ENCODE results near the gene KBTBD13.
"Not testable (repeated sequence)": the region's sequence is repeated elsewhere in the genome, so short reads cannot be mapped to it uniquely, and the experiment has no call there.

Gene KBTBD13

DNA sequence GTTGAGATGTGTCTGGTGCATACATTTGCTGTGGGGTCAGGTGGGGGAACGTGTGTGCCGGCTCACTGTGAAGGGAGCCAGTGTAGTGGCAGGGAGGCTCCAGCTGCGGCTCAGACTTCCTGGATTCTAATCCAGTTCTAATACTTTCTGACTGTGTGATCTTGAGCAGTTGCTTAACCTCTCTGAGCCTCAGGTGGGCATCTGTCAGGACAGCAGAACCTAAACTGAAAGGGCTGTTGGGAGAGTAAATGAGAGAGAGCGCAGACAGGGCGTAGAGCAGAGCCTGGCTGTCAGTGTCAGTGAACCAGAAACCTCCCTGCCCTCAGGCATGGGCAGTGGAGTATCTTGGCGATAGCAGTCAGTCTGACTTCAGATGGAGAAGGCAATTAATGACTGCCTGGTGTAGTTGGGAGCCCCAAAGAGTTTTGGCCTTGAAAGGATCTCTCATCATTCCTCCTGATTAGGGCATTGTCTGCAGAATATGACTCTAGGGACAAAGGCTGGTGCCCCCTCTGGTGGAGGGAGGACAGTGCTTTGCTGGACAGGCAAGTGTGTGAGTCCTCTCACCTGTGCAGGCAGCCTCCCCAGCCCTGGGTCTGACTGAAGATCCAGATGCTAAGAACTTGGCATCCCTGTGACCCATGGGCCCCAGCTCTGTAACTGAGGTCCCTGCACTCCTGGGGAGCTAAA lies 9.6 kb downstream of the KBTBD13 start:
- peaks cover 20% of the 10 kb centered on the region for H3K4me1 ChIP-seq (ENCODE audit: control insufficient read depth, insufficient read depth, low read length)

DNA sequence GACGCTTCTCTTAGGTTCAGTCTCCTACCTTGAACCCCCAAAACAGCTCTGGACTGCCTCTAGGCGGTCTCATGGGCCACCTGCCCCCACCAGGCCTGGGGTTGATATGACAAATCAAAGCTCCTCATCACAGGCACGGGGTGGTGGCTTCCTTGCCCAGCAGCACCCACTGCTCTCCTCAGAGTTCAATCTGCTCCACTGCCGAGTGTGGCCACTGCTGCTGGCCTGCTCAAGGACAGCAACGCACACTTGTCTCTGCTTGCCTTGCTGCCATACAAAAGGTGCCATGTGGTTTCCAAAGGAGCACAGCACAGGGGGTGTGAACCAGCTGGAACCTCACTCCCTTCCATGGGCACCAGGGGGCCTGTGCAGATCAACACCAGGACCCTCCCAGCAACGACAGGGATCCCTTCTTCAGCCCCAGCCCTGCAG lies 10.2 kb downstream of the KBTBD13 start:
- H3K4me3 ChIP-seq (ENCODE audit: low read depth, low read length): no peak overlapping the region
- no peaks in the 10 kb centered on the region for H3K27me3 ChIP-seq (ENCODE audit: control insufficient read depth, insufficient read depth, low read length)
- H3K36me3 ChIP-seq (ENCODE audit: control insufficient read depth, insufficient read depth, low read length): no peaks in the 10 kb centered on the region
- H3K9me3 ChIP-seq (ENCODE audit: control insufficient read depth, insufficient read depth, low read length): no peaks in the 10 kb centered on the region
- H3K4me1 ChIP-seq (ENCODE audit: control insufficient read depth, insufficient read depth, low read length): peaks cover 20% of the 10 kb centered on the region
- no peak overlapping the region for H3K9ac ChIP-seq (ENCODE audit: low read depth, low read length)

More for the DNA sequence above, 9.6 kb downstream of the KBTBD13 start:
- no peaks in the 10 kb centered on the region for H3K9me3 ChIP-seq (ENCODE audit: control insufficient read depth, insufficient read depth, low read length)
- no peak overlapping the region for H3K9ac ChIP-seq (ENCODE audit: low read depth, low read length)
- no peaks in the 10 kb centered on the region for H3K36me3 ChIP-seq (ENCODE audit: control insufficient read depth, insufficient read depth, low read length)
- no peaks in the 10 kb centered on the region for H3K27me3 ChIP-seq (ENCODE audit: control insufficient read depth, insufficient read depth, low read length)
- H3K4me3 ChIP-seq (ENCODE audit: low read depth, low read length): no peak overlapping the region

DNA sequence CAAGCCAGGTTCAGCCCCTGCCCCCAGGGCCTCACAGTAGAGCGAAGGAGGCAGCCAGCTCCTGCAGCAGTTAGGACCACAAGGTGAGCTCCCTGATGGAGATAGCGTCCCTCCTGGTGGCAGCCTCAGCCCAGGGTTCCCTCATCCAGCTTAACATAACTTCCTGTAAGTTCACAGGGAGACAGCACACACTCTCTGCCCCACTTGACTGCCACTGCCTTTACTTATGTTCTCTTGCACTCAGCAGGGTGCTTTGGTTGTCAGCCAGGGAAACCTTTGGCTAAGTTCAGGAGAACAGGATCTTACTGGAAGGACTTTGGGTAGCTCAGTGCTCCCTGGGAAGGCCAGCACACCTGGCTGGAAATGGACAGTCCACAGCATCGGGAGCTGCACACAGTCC lies 10.9 kb downstream of the KBTBD13 start:
- Histone ChIP-seq H3K9me3 (ENCODE audit: control insufficient read depth, insufficient read depth, low read length) (no peaks in the 10 kb centered on the region), H3K9ac (ENCODE audit: low read depth, low read length) (no peak overlapping the region), H3K4me3 (ENCODE audit: low read depth, low read length) (no peak overlapping the region), H3K27me3 (ENCODE audit: control insufficient read depth, insufficient read depth, low read length) (no peaks in the 10 kb centered on the region), H3K36me3 (ENCODE audit: control insufficient read depth, insufficient read depth, low read length) (no peaks in the 10 kb centered on the region), H3K4me1 (ENCODE audit: control insufficient read depth, insufficient read depth, low read length) (peaks cover 16% of the 10 kb centered on the region)

- H3K9me3 ChIP-seq (ENCODE audit: control insufficient read depth, insufficient read depth, low read length): no peaks in the 10 kb centered on the region
- no peak overlapping the region for H3K9ac ChIP-seq (ENCODE audit: low read depth, low read length)
- H3K4me3 ChIP-seq (ENCODE audit: low read depth, low read length): no peak overlapping the region
- H3K4me1 ChIP-seq (ENCODE audit: control insufficient read depth, insufficient read depth, low read length): peaks cover 10% of the 10 kb centered on the region
- no peaks in the 10 kb centered on the region for H3K36me3 ChIP-seq (ENCODE audit: control insufficient read depth, insufficient read depth, low read length)
- H3K27me3 ChIP-seq (ENCODE audit: control insufficient read depth, insufficient read depth, low read length): no peaks in the 10 kb centered on the region
Observed at GRCh38 chr15:65087873-65088642, 11.5 kb downstream of the KBTBD13 start.

- peaks cover 7% of the 10 kb centered on the region for H3K4me1 ChIP-seq (ENCODE audit: control insufficient read depth, insufficient read depth, low read length)
- H3K9me3 ChIP-seq (ENCODE audit: control insufficient read depth, insufficient read depth, low read length): no peaks in the 10 kb centered on the region
- H3K27me3 ChIP-seq (ENCODE audit: control insufficient read depth, insufficient read depth, low read length): no peaks in the 10 kb centered on the region
- H3K9ac ChIP-seq (ENCODE audit: low read depth, low read length): no peak overlapping the region
- H3K4me3 ChIP-seq (ENCODE audit: low read depth, low read length): no peak overlapping the region
- H3K36me3 ChIP-seq (ENCODE audit: control insufficient read depth, insufficient read depth, low read length): no peaks in the 10 kb centered on the region
Observed at GRCh38 chr15:65088643-65089021, 12.1 kb downstream of the KBTBD13 start.

- no peaks in the 10 kb centered on the region for H3K27me3 ChIP-seq (ENCODE audit: control insufficient read depth, insufficient read depth, low read length)
- H3K36me3 ChIP-seq (ENCODE audit: control insufficient read depth, insufficient read depth, low read length): no peaks in the 10 kb centered on the region
- no peaks in the 10 kb centered on the region for H3K9me3 ChIP-seq (ENCODE audit: control insufficient read depth, insufficient read depth, low read length)
- H3K4me3 ChIP-seq (ENCODE audit: low read depth, low read length): no peak overlapping the region
- H3K9ac ChIP-seq (ENCODE audit: low read depth, low read length): no peak overlapping the region
- peaks cover 2% of the 10 kb centered on the region for H3K4me1 ChIP-seq (ENCODE audit: control insufficient read depth, insufficient read depth, low read length)
Observed at GRCh38 chr15:65089206-65089824, 12.8 kb downstream of the KBTBD13 start.

DNA sequence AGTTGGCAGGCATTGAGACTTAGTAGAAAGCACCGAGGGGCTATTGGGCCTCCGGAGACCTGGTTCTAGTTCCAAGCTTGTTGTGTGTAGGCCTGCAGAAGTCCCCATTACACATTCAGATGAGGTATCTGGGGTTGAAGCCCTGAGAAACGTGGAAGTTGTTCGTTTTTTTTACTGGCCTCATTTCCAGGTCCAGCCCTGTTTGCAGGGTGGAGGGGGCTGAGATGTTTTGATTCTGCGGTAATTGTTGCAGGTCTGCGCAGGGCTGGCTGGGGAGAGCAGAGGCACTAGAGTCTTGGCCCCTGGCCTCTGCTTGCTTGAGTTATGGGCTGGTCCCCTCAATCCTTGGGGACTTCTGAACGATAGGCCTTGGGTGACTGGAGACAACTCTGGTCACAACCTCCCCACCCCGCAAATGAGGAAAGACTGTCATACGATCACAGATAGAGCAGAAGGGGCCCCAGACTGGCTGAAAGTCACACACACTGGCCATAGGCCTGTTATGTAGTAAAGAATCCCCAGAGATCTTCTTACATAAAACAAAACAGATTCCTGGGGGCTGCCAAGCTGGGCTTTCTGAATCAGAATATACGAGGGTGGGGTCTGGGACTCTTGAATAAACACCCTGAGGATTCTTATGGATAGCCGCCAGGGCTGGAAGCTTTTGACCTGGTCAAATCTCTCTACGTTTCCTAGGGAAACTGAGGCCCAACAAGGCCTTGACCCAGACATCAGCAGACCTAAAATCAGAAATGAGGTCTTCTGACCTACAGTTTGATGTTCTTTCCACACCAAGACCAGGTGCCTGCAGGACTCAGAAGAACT lies 15.6 kb downstream of the KBTBD13 start:
- no peak overlapping the region for H3K9ac ChIP-seq (ENCODE audit: low read depth, low read length)
- no peaks in the 10 kb centered on the region for H3K27me3 ChIP-seq (ENCODE audit: control insufficient read depth, insufficient read depth, low read length)
- H3K4me1 ChIP-seq (ENCODE audit: control insufficient read depth, insufficient read depth, low read length): no peaks in the 10 kb centered on the region
- H3K9me3 ChIP-seq (ENCODE audit: control insufficient read depth, insufficient read depth, low read length): no peaks in the 10 kb centered on the region
- no peaks in the 10 kb centered on the region for H3K36me3 ChIP-seq (ENCODE audit: control insufficient read depth, insufficient read depth, low read length)
- H3K4me3 ChIP-seq (ENCODE audit: low read depth, low read length): no peak overlapping the region

DNA sequence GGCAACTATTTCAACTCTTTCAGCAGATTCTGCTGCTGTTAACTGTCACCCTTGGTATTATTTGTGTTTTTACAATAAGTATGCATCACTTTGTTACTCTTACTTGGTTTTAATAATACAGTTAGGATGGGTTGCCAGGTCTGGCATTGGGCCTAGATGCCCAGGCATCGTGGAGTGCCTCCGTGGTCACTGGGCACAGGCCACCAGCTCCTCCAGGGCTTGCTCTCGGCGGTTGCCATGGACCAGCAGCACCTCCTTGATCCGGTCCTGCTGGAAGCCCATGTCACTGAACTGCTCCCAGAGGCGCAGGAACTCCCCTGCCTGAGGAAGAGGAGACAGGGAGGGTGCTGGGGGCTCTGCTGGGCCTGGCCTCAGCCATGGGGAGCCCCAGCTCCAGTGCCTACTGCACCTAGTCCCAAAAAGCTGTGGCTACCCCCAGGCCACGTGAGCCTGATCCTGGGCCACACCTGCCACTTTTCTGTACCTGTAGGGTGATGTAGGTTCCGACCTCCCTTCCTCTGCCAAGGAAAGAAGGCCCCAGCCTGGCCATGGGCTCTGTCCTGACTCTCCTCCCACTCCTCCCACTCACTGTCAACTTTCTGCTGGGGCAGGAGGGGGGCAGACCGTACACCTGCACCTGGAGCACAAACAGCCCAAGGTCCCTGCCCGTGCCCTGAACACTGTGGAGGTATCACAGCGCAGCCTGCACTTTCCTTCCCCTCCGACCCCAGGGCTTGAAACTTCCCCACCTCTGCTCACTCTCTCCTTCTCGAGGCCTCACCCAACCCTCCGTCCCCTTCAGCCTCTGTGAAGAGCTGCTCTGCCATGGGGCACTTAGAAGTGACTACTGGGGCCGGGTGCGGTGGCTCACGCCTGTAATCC lies 16.6 kb downstream of the KBTBD13 start:
- Histone ChIP-seq H3K27me3 (ENCODE audit: control insufficient read depth, insufficient read depth, low read length) (no peaks in the 10 kb centered on the region), H3K36me3 (ENCODE audit: control insufficient read depth, insufficient read depth, low read length) (no peaks in the 10 kb centered on the region), H3K4me3 (ENCODE audit: low read depth, low read length) (no peak overlapping the region)

GRCh38 chr15:65093793-65094170 lies 17.2 kb downstream of the KBTBD13 start:
- not testable (repeated sequence) for H3K9me3 ChIP-seq (ENCODE audit: control insufficient read depth, insufficient read depth, low read length); H3K4me3 ChIP-seq (ENCODE audit: low read depth, low read length); H3K9ac ChIP-seq (ENCODE audit: low read depth, low read length); H3K4me1 ChIP-seq (ENCODE audit: control insufficient read depth, insufficient read depth, low read length); H3K27me3 ChIP-seq (ENCODE audit: control insufficient read depth, insufficient read depth, low read length); H3K36me3 ChIP-seq (ENCODE audit: control insufficient read depth, insufficient read depth, low read length)

More for the DNA sequence above, 16.6 kb downstream of the KBTBD13 start:
- H3K4me1 ChIP-seq (ENCODE audit: control insufficient read depth, insufficient read depth, low read length): no peaks in the 10 kb centered on the region
- H3K9ac ChIP-seq (ENCODE audit: low read depth, low read length): no peak overlapping the region
- no peaks in the 10 kb centered on the region for H3K9me3 ChIP-seq (ENCODE audit: control insufficient read depth, insufficient read depth, low read length)

- no peaks in the 10 kb centered on the region for H3K4me1 ChIP-seq (ENCODE audit: control insufficient read depth, insufficient read depth, low read length)
- no peak overlapping the region for H3K4me3 ChIP-seq (ENCODE audit: low read depth, low read length)
- H3K9ac ChIP-seq (ENCODE audit: low read depth, low read length): no peak overlapping the region
- H3K9me3 ChIP-seq (ENCODE audit: control insufficient read depth, insufficient read depth, low read length): no peaks in the 10 kb centered on the region
- no peaks in the 10 kb centered on the region for H3K27me3 ChIP-seq (ENCODE audit: control insufficient read depth, insufficient read depth, low read length)
- no peaks in the 10 kb centered on the region for H3K36me3 ChIP-seq (ENCODE audit: control insufficient read depth, insufficient read depth, low read length)
Observed at GRCh38 chr15:65094294-65094995, 17.9 kb downstream of the KBTBD13 start.
